OCI-LY7 (cell line): ENCODE measurements around the gene TXLNG. TPM values are rescaled to one million over a fixed set of nuclear protein-coding genes. Genes with fewer than 3 reads are reported as not detected.

Experiments used
- BruUV-seq: library from RNA; stranded (reverse); fragments of 400-500 nt; replicated peaks from 2 replicates; lab custom pipeline; 2021; lab: Mats Ljungman, UMichigan
- CTCF ChIA-PET: fragments of 300-600 bp; sonication (Branson Sonifier 250); formaldehyde crosslinking; loops from one replicate; lab custom pipeline; 2022; ENCODE audit warnings: antibody characterized with exemption; ENCODE audit not compliant: unreplicated experiment; lab: Charles Lee
- POLR2A ChIA-PET: fragments of 300-600 bp; sonication (Branson Sonifier 250); formaldehyde crosslinking; loops from one replicate; lab custom pipeline; 2022; ENCODE audit warnings: antibody characterized with exemption; lab: Charles Lee
- DNase-seq: peaks from one replicate; pipeline ENCODE4 v3.0.0-alpha.2; 2015; ENCODE audit warnings: low spot score
- H2AFZ ChIP-seq: fragments of 200-600 bp; sonication (generic), shearing (Covaris generic); 2 replicates; pipeline ENCODE4 v1.6.1; 2014; ENCODE audit warnings: mild to moderate bottlenecking, antibody characterized with exemption, low read length, moderate library complexity
- H3K27ac ChIP-seq: fragments of 200-600 bp; sonication (generic); 2 replicates; pipeline ENCODE4 v1.5.1; 2014; ENCODE audit warnings: mixed run types, low read depth, mild to moderate bottlenecking, moderate library complexity, low read length, inconsistent platforms; ENCODE audit not compliant: poor library complexity, severe bottlenecking
- H3K36me3 ChIP-seq: fragments of 200-600 bp; sonication (generic); 2 replicates; pipeline ENCODE4 v1.6.1; 2014; ENCODE audit warnings: mild to moderate bottlenecking, antibody characterized with exemption, low read length, moderate library complexity, mixed read lengths; ENCODE audit not compliant: insufficient read depth
- H3K4me1 ChIP-seq: fragments of 200-600 bp; sonication (generic); 2 replicates; pipeline ENCODE4 v1.5.1; 2014; ENCODE audit warnings: mild to moderate bottlenecking, low read length; ENCODE audit not compliant: insufficient read depth, poor library complexity, severe bottlenecking
- H3K4me2 ChIP-seq: fragments of 200-600 bp; sonication (generic); 2 replicates; pipeline ENCODE4 v1.6.1; 2014; ENCODE audit warnings: mild to moderate bottlenecking, low read length
- H3K4me3 ChIP-seq: fragments of 200-600 bp; sonication (generic); 2 replicates; pipeline ENCODE4 v1.5.1; 2014; ENCODE audit warnings: mild to moderate bottlenecking, low read depth, low read length; ENCODE audit not compliant: poor library complexity, severe bottlenecking
- H3K79me2 ChIP-seq: fragments of 200-600 bp; sonication (generic); 2 replicates; pipeline ENCODE4 v1.6.1; 2016; ENCODE audit warnings: low read depth, mild to moderate bottlenecking, low read length, moderate library complexity, mixed read lengths; ENCODE audit not compliant: insufficient read depth
- H3K9me2 ChIP-seq: fragments of 200-600 bp; sonication (generic); 2 replicates; pipeline ENCODE4 v1.6.1; 2016; ENCODE audit warnings: mild to moderate bottlenecking, low read length, mixed read lengths; ENCODE audit not compliant: insufficient read depth
- H3K9me3 ChIP-seq: fragments of 200-600 bp; sonication (generic); 2 replicates; pipeline ENCODE4 v1.6.1; 2014; ENCODE audit warnings: mild to moderate bottlenecking, mixed run types, low read length, mixed read lengths
- H4K20me1 ChIP-seq: fragments of 200-600 bp; sonication (generic); 2 replicates; pipeline ENCODE4 v1.6.1; 2014; ENCODE audit warnings: mild to moderate bottlenecking, antibody characterized with exemption, low read length, moderate library complexity, mixed read lengths; ENCODE audit not compliant: insufficient read depth
- CTCF ChIP-seq: fragments of 200-600 bp; sonication (generic); conservative IDR thresholded peaks from 2 replicates; pipeline ENCODE4 v1.5.1; 2014; ENCODE audit warnings: mild to moderate bottlenecking, antibody characterized with exemption, low read length, moderate library complexity, mixed read lengths
- EZH2phosphoT487 ChIP-seq: fragments of 200-600 bp; sonication (generic); IDR thresholded peaks from 2 replicates; pipeline ENCODE4 v1.6.1; 2018; ENCODE audit warnings: low read depth, borderline replicate concordance, mild to moderate bottlenecking, mixed run types, antibody characterized with exemption, low read length, moderate library complexity, mixed read lengths
- intact Hi-C: fragments of 100-400 bp; cut with micrococcal nuclease; formaldehyde crosslinking; loops from one replicate; pipeline ENCODE4 v1.10.0; 2022; ENCODE audit not compliant: unreplicated experiment
- total RNA-seq, 2 experiments: library from RNA; depleted of rRNA in 1 of 2; stranded (reverse); fragments of >200 nt in 1 of 2; shearing (Covaris generic) in 1 of 2; gene quantifications; 2 replicates each; pipeline ENCODE4 v1.2.3, GENCODE V29; 2014 to 2022

The TXLNG gene
- total RNA-seq, 2 experiments from 2014 or later, result 16.9 to 22.0 TPM

DNA sequence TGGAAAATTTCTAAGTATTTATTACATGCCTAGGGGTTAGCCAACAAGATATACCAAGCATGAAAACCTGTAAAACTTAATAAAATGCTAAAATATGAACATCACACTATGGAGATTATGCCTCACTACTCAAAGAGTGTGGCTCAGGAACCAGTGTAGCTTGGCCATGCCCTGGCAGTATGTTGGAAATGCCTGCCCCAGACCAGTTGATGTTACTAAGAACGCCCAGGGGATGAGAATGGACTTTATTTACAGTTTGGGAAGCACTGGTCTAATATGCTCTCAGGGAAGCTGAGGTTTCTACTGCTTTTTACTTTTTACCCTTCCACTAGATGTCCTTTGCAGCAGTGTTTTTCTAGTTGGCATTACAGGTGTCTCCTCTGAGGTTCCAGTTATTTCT, 23.7 kb upstream of the TXLNG start:
- intact Hi-C loops, result no loop called here
- DNase-seq, result no peak
- TF ChIP-seq EZH2phosphoT487 (no peak), CTCF (no peak)
- Histone ChIP-seq H2AFZ (no peak overlapping the region), H3K9me2 (no peaks in the 10 kb centered on the region), H3K4me3 (no peak overlapping the region), H3K4me1 (no peaks in the 10 kb centered on the region), H3K36me3 (peaks cover 21% of the 10 kb centered on the region), H3K79me2 (no peaks in the 10 kb centered on the region), H3K9me3 (no peaks in the 10 kb centered on the region), H4K20me1 (no peaks in the 10 kb centered on the region), H3K4me2 (no peak overlapping the region), H3K27ac (no peak overlapping the region)
- no TSS peak for BruUV-seq
- CTCF ChIA-PET, result no interaction called here
- POLR2A ChIA-PET, result interaction anchor here (0.6 kb wide), 2 partner anchors 9 to 608 kb away, joined by 4 to 5 read pairs; no protein-coding TSS in a partner anchor

GRCh38 chrX:16765594-16765993, 20.7 kb upstream of the TXLNG start:
- TF ChIP-seq EZH2phosphoT487, result no peak
- no peak for TF ChIP-seq CTCF
- no peak overlapping the region for H3K27ac ChIP-seq
- no TSS peak for BruUV-seq
- no peaks in the 10 kb centered on the region for H4K20me1 ChIP-seq
- ChIA-PET POLR2A (no interaction called here), CTCF (no interaction called here)
- no peaks in the 10 kb centered on the region for H3K9me2 ChIP-seq
- H2AFZ ChIP-seq, result no peak overlapping the region
- H3K36me3 ChIP-seq, result peaks cover under 1% of the 10 kb centered on the region; the same call in 1 of the 2 replicates
- DNase-seq, result no peak
- H3K4me2 ChIP-seq, result no peak overlapping the region
- no peaks in the 10 kb centered on the region for H3K4me1 ChIP-seq
- H3K79me2 ChIP-seq, result no peaks in the 10 kb centered on the region
- no peaks in the 10 kb centered on the region for H3K9me3 ChIP-seq
- H3K4me3 ChIP-seq, result no peak overlapping the region
- intact Hi-C loops, result no loop called here

DNA sequence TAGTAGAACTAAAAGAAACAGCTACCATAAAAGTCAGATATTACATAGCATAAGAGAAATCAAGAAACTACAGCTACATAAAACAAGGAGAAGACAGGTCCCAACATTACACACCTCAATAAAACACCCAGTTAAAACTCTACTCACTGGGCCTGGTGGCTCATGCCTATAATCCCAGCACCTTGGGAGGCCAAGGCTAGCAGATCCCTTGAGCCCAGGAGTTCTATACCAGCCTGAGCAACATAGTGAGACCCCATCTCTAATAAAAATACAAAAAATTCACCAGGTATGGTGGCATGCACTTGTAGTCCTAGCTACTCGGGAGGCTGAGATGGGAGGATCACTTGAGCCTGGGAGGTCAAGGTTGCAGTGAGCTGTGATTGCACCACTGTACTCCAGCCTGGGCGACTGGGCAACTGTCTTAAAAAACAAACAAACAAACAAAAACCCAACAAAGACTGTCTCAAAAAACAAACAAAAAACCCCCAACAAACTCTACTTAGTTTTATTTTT, 15.2 kb upstream of the TXLNG start:
- no peak overlapping the region for H3K4me3 ChIP-seq
- TF ChIP-seq EZH2phosphoT487, result no peak
- TF ChIP-seq CTCF, result no peak
- no peaks in the 10 kb centered on the region for H3K9me3 ChIP-seq
- ChIA-PET POLR2A (interaction anchor here (0.5 kb wide), 1 partner anchor 8 kb away, joined by 5 read pairs; no protein-coding TSS in a partner anchor), CTCF (no interaction called here)
- DNase-seq, result no peak
- intact Hi-C loops, result no loop called here
- H3K4me1 ChIP-seq, result no peaks in the 10 kb centered on the region
- H3K9me2 ChIP-seq, result no peaks in the 10 kb centered on the region
- H3K36me3 ChIP-seq, result no peaks in the 10 kb centered on the region
- BruUV-seq, result no TSS peak
- H3K79me2 ChIP-seq, result no peaks in the 10 kb centered on the region
- H3K4me2 ChIP-seq, result no peak overlapping the region
- no peak overlapping the region for H2AFZ ChIP-seq
- no peak overlapping the region for H3K27ac ChIP-seq
- no peaks in the 10 kb centered on the region for H4K20me1 ChIP-seq
